ENCODE data around the gene PIEZO2.

- TF ChIP-seq CTCF (IDR thresholded peaks at IDR 0.05) (no peak), EZH2 (IDR thresholded peaks at IDR 0.05) (no peak)
Measured at GRCh38 chr18:11034884-11035283, 114.5 kb downstream of the PIEZO2 start.
